ENCODE data around the gene NSD1. TPM values are rescaled to one million over a fixed set of nuclear protein-coding genes. Genes with fewer than 3 reads are reported as not detected.

Gene NSD1
- polyA plus RNA-seq, 1 donor (not counting 4 experiments of a cell fraction or from before 2014, with no cell fraction given), result 13.6 TPM

DNA sequence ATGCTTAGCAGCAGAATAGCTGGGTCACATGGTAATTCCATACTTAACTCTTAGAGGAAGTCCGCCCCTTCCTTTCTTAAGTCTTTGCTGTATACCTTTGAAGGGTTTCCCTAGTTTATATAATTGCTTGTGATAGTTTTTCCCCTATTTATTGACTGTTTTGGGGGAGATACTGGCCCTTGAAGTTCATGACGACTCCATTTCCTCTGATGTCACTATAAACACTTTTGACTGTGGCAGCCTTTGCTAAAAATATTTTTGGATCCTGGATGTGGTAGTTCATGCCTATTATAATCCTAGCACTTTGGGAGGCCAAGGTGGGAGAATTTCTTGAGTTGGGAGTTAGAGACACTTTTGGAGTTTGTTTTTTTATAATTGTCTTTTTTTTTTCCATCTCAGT, 38.4 kb downstream of the NSD1 start:
- Histone ChIP-seq H3K79me2 (ENCODE audit: control insufficient read depth, insufficient read depth, low read length) (peaks cover 55% of the 10 kb centered on the region), H3K9me1 (ENCODE audit: control insufficient read depth, extremely low read depth, insufficient read depth, low read length) (no peaks in the 10 kb centered on the region), H3K4me3 (ENCODE audit: control insufficient read depth in 2 of 3, extremely low read depth in 1 of 3, insufficient read depth in 2 of 3, low read depth in 1 of 3, low read length in 3 of 3) (no peak overlapping the region), H4K20me1 (ENCODE audit: control insufficient read depth, extremely low read depth, insufficient read depth, low read length) (no peaks in the 10 kb centered on the region), H2AFZ (ENCODE audit: control insufficient read depth, low read length) (no peak overlapping the region), H3K4me2 (ENCODE audit: control insufficient read depth, extremely low read depth, insufficient read depth, low read depth, low read length) (no peak overlapping the region), H3K27me3 (ENCODE audit: control insufficient read depth, extremely low read depth, insufficient read depth, low read length) (no peaks in the 10 kb centered on the region), H3K27ac (ENCODE audit: control insufficient read depth, insufficient read depth, low read length) (no peak overlapping the region), H3K36me3 (ENCODE audit: control insufficient read depth in 2 of 2, extremely low read depth in 1 of 2, insufficient read depth in 2 of 2, low read length in 2 of 2) (peaks cover 0 to 4% of the 10 kb centered on the region in 2 experiments), H3K4me1 (ENCODE audit: control insufficient read depth, extremely low read depth, insufficient read depth, low read length) (no peaks in the 10 kb centered on the region), H3K9ac (ENCODE audit: control insufficient read depth, extremely low read depth, insufficient read depth, low read length) (no peak overlapping the region), H3K9me3 (ENCODE audit: control insufficient read depth, low read depth, low read length) (no peaks in the 10 kb centered on the region)
- dilution Hi-C loops (cut with MboI; ENCODE audit: extremely low pct_ligation_motif_present, low sequenced_read_pairs), result no loop called here
- DNase-seq (ENCODE audit: low read depth, low spot score) (no peak), FAIRE-seq (no peak)
- TF ChIP-seq, protein P1, sequence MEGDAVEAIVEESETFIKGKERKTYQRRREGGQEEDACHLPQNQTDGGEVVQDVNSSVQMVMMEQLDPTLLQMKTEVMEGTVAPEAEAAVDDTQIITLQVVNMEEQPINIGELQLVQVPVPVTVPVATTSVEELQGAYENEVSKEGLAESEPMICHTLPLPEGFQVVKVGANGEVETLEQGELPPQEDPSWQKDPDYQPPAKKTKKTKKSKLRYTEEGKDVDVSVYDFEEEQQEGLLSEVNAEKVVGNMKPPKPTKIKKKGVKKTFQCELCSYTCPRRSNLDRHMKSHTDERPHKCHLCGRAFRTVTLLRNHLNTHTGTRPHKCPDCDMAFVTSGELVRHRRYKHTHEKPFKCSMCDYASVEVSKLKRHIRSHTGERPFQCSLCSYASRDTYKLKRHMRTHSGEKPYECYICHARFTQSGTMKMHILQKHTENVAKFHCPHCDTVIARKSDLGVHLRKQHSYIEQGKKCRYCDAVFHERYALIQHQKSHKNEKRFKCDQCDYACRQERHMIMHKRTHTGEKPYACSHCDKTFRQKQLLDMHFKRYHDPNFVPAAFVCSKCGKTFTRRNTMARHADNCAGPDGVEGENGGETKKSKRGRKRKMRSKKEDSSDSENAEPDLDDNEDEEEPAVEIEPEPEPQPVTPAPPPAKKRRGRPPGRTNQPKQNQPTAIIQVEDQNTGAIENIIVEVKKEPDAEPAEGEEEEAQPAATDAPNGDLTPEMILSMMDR (optimal IDR thresholded peaks at IDR 0.05 in 1 of 3, IDR thresholded peaks at IDR 0.05 in 1 of 3, conservative IDR thresholded peaks at IDR 0.05 in 1 of 3; ENCODE audit: extremely low read depth in 1 of 3, insufficient read depth in 2 of 3, low read length in 3 of 3), result no peak
- no peak for TF ChIP-seq EZH2 (IDR thresholded peaks at IDR 0.05; ENCODE audit: low read length)

GRCh38 chr5:177175336-177175735, 41.8 kb downstream of the NSD1 start:
- Histone ChIP-seq H3K4me2 (ENCODE audit: control insufficient read depth, extremely low read depth, insufficient read depth, low read depth, low read length) (no peak overlapping the region), H2AFZ (ENCODE audit: control insufficient read depth, low read length) (no peak overlapping the region), H4K20me1 (ENCODE audit: control insufficient read depth, extremely low read depth, insufficient read depth, low read length) (no peaks in the 10 kb centered on the region), H3K9me1 (ENCODE audit: control insufficient read depth, extremely low read depth, insufficient read depth, low read length) (no peaks in the 10 kb centered on the region), H3K4me1 (ENCODE audit: control insufficient read depth, extremely low read depth, insufficient read depth, low read length) (no peaks in the 10 kb centered on the region), H3K79me2 (ENCODE audit: control insufficient read depth, insufficient read depth, low read length) (peaks cover 57% of the 10 kb centered on the region), H3K27me3 (ENCODE audit: control insufficient read depth, extremely low read depth, insufficient read depth, low read length) (no peaks in the 10 kb centered on the region), H3K36me3 (ENCODE audit: control insufficient read depth in 2 of 2, extremely low read depth in 1 of 2, insufficient read depth in 2 of 2, low read length in 2 of 2) (no peaks in the 10 kb centered on the region), H3K27ac (ENCODE audit: control insufficient read depth, insufficient read depth, low read length) (no peak overlapping the region), H3K4me3 (ENCODE audit: control insufficient read depth in 2 of 3, extremely low read depth in 1 of 3, insufficient read depth in 2 of 3, low read depth in 1 of 3, low read length in 3 of 3) (no peak overlapping the region), H3K9me3 (ENCODE audit: control insufficient read depth, low read depth, low read length) (no peaks in the 10 kb centered on the region), H3K9ac (ENCODE audit: control insufficient read depth, extremely low read depth, insufficient read depth, low read length) (no peak overlapping the region)
- dilution Hi-C loops (cut with MboI; ENCODE audit: extremely low pct_ligation_motif_present, low sequenced_read_pairs), result no loop called here
- TF ChIP-seq, protein P1 (optimal IDR thresholded peaks at IDR 0.05 in 1 of 3, IDR thresholded peaks at IDR 0.05 in 1 of 3, conservative IDR thresholded peaks at IDR 0.05 in 1 of 3; ENCODE audit: extremely low read depth in 1 of 3, insufficient read depth in 2 of 3, low read length in 3 of 3), result no peak
- TF ChIP-seq EZH2 (IDR thresholded peaks at IDR 0.05; ENCODE audit: low read length), result no peak
- no peak for FAIRE-seq
- DNase-seq (ENCODE audit: low read depth, low spot score), result no peak

Data from keratinocyte (primary cell).